ENCODE data around the gene ITPRIP.
A peak's percentile ranks its signal among the peaks of the same experiment; 100 is the strongest.

The ITPRIP gene

DNA sequence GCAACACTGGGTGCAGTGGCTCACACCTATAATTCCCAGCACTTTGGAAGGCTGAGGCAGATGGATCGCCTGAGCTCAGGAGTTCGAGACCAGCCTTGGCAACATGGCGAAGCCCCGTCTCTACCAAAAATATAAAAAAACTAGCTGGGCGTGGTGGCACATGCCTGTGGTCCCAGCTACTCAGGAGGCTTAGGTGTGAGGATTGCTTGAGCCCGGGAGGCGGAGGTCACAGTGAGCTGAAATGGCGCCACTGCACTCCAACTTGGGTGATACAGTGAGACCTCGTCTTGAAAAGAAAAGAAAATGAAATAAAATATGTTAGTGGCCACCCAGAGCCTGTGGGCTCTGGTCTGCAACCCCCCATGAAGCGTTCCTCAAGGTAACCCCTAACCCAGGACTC is 13.3 kb downstream of the ITPRIP start:
- DNase-seq: no peak

DNA sequence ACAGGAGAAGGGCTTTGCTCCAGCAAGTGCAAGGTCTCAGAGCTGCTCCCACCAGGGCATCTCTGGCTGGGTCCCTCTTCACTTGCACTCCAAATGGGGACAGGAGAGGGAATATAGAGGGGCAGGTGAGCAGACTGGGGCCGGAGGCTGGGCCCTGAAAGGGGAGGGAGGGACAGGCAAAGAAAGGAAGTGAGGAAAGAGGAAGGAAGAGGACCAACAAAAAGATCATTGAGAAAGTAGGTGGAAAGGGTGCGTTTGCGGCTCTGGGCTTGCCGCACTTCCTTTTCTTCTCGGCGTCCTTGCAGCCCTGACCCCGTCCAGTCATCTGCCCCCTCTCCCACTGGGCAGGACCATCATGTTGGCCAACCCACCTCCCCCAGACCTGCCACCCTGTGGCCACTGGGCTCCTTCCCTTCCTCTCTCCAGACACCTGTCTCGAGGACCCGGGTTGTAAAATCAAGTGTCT is 14.0 kb downstream of the ITPRIP start:
- peak; percentile 85 for DNase-seq

DNA sequence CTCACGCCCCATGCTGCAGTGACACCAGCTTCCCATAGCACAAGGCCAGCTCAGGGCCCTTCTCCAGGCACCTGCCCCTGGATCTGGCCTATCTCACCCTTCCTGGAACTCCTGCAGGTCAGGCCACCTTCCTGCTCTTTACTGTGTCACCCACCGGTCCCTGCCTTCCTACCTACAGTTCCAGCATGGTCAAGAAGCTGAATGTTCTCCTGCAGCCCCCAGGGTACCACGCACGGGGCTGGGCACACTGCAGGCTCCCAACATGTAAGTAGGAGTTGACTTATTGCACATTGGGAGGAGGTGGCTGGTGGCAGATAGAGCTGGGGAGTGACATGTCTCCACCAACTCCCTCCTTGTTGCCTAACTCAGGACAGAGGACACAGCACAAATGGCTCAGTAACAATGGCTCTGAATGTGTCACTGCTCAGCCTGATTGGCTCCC is 14.5 kb downstream of the ITPRIP start:
- DNase-seq: peak; percentile 45

DNA sequence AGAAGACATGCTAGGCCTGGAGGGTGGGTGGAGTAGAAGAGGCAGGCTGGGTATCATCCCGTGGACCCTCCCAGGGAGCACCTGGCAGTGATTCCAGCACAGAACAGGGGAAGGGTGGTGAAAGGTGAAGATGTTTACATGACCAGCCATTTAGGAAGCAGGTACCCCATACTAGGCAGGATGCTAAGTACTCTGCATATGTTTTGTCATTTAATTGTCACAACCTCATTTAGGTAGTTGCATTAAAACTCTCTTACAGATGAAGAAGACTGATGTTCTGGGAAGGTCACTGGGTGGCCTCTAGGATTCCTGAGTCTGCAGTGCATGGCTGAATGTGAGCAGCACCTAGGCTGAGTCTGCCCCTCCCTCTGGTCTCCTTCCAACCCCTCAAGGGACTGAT is 15.2 kb downstream of the ITPRIP start:
- no peak for DNase-seq

DNA sequence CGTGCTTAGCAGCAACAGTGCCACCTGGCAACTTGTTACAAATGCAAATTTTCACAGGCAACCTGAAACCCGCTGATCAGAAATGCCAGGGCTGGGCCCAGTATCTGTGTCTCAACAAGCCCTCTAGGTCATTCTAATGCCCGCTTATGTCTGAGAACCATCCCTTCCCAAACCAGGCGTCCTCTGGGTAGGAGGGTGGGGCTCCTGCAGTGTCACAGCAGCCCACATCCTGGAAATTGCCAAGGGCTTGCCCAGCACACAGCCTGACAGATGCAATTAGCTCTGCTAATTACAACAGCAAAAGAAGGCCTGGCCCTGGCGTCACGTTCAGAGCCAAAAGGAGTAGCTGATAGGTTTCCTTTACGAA is 15.9 kb downstream of the ITPRIP start:
- peak; percentile 56 for DNase-seq

DNA sequence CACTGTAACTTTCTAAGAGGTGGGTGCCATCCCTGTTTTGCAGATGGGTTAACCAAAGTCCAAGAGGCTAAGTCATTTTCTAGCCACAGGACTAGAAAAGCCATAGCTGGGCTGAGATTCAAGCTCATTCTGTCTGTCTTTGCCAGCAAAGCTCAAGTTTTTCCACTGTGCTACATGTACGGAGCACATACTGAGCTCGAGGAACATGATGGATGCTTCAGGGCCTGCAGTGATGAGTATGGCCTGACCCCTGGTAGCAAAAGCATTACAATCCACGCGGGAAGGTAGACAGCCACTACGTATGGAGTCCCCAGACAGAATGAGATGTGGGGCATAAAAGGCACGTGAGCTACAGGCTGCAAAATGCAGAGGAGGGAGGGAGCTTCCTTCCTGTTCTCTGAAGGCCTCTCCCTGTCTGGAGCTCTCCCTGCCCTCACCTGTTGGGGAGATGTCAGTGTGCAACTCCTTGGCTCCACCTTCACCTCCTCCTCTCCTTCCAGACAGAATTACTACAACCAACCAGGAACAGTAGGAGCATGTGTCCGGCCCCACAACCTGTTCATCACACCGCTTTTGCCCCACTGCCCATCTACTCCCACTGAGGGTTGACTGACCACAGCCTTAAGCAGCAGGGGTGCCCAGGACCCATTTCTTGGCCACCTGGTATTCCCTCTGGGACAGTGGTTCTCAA is 16.4 kb downstream of the ITPRIP start:
- DNase-seq: no peak

DNA sequence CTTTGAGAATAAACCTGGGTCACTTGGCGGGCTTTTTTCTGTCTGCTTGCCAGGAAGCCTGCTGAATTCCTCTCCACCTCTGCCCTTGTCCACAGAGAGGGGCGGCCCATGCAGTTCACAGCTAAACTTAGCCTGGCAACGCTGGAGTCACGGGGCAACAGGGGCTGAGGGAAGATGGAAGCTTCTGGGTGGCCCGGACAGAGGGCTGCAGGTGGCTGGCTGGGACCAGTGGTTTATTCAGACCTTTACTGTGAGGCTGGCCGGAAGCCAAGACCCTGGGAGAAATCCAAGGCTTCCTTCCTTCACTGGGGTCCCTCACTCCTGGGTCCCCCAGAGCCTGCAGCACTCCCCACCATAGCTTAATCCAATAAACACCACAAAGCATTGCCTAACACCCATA is 17.0 kb downstream of the ITPRIP start:
- no peak for DNase-seq

DNA sequence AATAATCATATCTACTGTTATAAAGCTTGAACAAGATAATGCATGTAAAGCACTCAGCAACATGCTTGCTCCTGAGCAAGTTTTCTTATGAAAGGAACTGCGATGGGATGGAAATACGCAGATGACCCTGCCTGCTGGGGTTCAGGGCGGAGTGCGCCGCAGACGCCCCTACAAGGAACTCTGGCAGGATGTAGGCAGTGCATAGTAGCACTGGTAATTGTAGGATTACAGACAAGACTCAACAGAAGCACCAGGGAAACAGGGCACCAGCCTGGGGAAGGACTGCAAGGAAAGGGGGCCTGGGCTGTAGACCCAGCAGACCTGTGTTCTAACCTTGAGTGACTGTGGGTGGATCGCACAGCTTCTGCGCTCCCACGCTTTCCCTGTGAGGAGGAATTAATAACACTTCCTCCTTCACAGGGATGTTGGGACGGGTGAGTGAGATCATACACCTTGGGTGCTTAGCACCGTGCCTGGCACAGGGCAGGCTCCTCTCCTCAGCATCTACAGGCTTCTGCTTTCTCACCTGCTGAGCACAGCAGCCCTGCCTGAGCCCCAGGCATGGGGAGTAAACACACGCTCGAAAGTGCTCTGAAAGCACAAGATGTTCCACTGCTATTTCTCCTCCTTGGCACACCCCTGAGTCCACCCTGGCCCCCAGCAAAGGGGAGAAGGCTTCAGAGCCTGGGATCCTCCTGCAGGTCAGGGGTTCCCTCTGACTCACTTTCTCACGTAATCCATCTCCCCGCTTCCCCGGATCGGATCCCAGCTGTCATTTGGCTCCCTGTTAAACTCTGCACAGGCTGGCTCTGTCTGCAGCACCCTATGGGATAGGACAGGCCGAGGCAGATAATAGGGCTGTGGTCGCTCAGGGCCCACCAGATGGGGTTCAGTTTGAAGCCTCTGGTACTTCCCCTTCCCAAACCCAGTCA is 19.2 kb downstream of the ITPRIP start:
- no peak for DNase-seq

DNA sequence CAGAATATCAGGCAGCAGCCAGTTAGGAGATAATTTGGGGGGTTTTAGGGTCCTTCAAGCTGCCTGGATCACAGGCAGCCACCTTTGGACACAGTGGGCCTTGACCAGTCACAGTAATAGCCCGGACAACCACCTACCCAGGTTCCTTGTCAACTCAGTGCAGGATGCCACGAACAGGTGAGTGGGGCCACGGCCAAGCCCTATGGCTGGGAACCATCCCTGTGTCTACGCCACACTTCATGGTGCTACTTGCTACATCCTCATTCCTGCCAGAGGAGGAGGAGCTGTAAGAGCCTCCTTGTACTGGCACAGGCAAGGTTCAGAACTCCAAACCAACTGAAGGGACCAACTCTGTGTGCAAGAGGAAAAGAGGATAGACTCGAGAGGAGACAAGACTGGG is 19.9 kb downstream of the ITPRIP start:
- DNase-seq: no peak

DNA sequence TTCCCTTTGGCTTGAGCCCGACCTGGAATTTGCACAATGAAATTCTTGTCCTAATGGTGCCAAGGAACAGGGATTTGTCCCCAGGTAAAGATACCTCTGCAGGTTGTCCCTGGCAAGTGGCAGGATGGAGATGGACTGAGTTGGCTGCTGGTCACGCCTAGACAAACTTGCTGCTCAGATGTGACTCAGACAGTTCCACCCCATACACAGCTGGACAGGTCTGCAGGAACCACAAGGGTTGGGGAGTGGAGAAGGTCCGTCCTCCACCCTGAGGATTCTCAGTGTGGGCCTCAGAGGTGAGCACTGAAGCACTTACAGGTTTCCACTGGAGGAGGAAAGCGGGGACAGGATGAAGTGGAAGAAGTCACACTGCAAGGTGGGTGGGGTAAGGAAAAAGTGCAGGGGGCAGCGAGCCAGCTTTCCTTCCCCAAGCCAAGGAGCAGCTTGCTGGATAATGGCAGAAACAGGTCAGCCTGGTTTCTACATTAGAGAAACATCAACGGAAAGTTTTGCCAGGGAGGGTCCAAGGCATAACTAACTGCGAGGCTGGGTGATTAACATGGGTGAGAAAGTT is 20.5 kb downstream of the ITPRIP start:
- DNase-seq: no peak

DNA sequence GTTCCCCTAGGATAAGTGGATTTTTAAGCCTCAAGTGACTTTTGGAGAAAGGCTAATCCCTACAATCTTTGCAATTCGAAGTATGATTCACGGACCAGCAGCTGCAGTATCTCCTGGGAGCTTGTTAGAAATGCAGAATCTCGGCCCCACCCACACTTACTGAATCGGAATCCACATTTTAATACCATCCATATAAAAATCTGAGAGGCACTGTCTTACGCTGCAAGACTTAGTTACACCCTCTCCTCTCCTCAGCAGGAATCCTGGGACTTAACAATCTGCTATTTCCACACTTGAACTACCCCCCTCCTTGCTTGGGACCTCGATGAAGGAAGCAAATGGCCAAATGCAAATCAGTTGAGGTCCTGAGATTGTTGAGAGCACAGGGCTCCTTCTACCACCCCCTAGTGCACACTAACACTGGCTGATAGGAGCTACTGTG is 21.0 kb downstream of the ITPRIP start:
- DNase-seq: no peak

DNA sequence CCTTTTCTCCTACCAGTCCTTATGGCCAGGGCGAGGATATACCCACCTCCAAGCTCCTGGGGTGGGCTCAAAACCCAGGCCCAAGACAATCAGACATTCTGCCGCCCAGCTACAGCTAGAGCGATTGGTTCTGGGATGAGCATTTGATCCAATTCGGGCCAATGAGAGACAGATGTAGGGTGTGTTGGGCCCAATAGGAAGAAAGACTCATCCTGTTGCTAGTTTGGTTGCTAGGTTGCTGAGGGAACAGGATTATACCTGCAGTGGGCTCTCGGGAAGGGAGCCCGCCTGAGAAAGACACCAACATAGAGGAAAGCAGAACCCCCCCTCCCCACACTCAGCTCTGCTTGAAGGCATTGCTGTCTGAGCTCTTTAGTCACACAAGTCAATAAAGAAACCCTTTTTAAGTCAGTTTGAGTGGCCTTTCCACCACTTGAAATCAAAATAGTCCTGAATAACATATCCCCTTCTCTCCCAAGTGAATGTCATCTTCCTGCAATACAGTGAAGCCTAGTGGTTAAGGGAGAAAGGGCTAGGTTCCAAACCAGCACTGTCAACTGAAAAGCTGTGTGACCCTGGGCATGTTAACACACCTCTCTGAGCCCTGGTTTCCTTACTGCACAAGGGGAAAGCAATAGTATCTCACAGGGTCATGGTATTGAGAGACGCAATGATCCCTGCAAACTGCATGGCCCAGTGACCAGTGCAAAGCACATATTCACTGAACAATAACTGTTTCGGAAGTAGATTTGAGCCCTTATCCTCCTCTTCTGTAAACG is 21.8 kb downstream of the ITPRIP start:
- no peak for DNase-seq

DNA sequence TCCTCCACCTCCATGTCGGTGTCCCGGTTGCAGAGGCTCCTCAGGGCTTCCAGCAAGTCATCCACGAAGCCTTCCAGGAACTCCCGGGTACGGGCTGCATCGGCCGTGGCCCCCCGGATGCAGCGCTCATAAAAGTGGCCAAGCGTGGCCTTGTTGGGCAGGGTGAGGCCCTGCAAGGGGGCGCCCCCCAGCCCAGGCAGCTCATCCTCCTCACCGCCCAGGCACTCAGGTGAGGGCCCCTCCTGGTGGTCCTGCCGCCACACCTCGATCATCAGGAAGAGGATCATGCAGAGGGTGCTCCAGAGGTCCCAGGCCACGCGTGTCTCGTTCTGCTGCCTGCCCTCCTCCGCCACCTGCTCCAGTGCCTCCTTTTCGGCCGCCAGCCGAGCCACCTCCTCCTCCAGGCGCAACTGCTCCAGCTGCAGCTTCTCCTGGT is 22.8 kb downstream of the ITPRIP start:
- DNase-seq: no peak

DNA sequence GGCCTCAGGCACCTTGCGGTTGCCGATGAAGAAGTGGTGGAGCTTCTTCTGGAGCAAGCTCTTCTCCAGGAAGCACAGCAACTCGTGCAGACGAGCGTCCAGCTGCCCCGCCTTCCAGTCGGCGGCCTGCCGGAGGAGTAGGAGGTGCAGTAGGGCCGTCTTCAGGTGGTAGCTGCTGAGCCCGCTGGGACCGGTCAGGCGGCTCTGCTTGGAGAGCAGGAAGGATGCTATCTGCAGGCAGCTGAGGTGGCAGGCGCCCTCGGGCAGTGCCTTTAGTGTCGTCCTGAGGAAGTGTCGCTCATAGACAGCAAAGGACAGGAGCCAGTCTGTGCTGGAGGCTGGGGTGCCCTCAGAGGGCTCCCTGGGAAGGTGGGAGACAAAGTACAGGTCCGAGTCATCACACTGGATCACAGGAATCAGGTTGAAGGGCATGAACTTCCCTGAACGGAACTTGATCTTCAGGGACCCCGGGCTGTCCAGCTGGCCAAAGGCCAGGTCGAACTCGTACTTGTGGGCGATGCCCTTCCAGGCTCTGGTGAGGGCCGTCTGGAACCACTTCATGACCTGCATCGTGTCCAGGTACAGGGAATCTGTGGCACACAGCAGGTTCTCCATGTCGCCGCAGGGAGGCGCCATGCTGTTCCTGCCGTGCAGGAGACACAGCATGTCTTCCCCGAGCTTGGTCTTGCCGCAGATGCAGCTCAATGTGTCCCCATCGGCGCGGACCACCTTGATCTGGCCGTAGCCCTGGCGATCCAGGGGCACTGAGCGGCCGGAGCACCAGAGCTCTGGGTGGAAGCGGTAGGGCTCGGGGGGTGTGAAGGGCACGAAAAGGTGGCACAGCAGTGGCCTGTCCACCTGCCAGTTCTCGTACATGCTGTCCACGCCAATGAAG is 23.4 kb downstream of the ITPRIP start:
- DNase-seq: no peak

DNA sequence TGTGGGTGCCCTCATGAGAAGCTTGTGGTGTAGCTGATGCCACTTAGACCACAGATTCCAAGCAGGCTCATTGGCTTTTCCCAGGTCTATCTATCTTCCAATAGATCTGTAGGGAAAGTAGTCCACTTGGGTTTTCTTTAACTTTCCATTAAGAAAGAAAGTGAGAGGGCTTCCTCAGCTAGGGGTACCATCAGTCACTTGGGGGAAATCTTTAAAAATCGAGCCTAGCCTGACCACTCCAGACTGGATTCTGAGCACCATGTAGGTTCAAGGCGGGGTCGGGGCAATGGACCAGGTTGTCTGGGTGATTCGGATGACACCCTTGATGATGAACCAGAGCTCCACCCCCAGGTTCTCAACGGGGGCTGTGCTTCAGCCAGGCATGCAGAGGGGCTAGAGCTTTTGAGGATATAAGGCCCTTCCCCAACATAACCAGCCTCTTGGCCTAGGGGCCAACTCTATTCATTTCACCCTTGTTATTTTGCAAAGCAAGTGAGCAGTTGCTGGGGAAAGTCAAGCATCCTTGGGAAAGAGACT is 27.0 kb downstream of the ITPRIP start:
- no peak for DNase-seq

DNA sequence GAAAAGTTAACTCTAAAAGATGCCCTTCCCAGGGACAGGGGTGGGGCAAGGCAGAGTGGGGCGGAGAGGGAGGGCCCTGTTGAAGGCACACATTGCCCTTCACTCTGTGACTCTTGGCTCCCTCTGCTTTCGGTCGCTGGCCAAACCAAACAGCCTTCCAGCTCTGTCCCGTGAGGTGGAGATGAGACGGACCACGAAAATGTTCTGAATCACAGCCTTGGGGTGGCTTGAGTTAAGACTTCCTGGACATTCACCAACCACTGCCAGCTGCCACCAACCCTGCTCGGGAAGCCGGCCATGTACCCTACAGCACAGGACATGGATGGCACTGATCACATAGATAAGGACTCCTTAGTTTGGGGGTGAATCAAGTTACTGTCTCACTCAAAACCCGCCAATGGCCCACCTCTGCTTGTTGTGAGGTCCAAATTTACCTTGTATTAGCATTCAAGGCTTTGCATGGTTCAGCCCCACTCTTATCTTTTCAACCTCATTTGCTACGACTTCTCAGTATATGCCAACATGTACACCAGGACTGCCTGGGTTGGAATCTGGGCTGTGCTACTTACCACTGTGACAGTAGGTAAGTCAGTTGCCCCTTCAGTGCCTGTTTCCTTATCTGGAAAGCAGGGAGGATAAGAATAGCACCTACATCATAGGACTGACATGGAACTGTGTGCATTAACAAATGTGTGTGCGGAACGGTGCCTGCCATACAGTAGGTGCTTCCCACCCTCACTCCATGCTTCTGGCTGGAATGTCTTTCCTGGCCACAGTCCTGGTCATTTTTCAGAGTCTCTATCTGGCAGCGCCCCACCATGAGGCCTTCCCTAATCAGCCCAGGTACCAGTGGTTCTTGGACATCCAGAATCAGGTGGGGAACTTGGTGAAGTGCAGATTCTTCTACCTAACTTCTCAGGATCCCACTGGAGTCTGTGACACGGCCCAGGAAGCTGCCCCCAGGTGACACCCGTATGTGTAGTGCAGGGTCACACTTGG is 28.0 kb downstream of the ITPRIP start:
- DNase-seq: no peak

DNA sequence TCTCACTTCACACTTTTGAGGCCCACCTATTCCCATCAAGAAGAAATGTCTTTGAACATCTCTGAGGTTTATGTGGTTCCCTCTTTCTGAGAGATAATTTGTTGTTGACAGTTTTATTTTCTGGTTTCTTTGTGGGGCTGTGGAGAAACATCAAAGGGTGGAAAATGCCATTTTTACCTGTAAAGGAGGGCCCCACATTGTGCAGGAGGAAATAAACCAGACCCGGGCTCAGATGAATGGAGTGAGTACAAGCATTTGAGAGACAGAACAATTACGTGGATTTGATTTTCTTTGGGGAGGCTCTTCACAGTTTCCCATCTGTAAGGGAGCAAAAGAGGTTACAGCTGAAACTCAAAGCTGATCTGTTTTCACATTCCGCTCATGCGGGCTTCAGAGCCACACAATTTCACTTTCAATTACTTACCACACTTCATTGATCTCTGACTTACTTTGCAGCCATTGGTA is 29.8 kb downstream of the ITPRIP start:
- DNase-seq: no peak

DNA sequence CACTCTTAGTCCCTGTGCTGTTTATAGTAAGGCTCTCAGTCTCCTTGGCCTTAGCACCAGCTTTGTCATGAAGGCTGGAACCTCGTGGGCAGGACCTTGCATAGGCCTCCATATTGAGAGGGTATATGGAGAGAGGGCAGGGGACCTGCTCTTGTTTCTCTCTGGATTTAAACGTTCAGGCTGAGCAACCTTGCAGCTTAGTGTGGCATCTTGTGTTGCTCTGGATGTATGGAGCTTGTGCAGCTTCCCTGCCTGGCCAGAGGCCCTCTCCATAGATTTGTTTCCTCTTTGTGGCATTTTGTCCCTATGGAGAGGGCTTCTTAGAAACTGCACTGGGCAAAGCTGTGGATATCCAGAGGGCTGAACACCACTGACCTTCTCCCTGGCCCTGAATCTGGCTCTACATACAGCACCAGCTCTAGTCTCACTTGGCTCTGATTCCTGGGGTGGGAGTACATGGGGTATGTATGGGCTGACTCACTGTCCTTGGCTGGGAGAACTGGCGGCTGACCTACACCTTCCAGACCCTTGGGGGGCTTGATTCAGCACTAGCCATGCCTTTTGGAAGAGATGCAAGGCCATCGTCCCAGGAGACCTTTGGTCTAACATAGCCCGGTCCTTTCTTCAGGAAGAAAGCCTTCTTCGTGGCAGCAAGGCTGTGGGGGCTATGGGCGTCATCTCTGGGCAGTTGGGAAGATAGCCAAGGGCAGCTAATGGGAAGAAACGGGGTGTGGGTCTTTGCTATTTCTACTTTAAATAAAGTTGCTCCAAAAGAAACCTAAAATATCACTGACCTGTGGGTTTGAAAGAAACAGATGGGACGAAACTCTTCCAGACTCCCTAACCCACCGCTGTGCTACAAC is 30.5 kb downstream of the ITPRIP start:
- DNase-seq: no peak

DNA sequence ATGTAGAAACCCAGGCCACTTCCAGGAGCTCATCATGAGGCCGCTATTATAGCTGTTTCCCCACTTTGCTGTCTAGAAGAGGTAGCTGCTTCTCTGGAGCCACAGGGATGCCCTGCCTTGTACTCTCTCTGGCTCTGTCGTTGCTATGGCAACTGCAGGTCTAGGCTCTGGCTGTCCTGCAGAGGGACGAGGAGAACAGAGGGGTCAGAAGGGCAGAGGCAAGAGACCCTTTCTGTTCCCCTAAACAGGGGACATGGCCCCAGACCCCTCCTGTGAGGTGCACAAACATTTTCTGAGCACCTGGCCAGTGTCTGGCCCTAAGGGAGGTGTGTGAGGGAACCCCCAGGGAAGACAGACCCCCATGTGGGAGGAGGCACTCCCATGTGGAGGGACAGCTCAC is 31.4 kb downstream of the ITPRIP start:
- no peak for DNase-seq
